ENCODE data around the gene SLC40A1. TPM values are rescaled to one million over a fixed set of nuclear protein-coding genes. Genes with fewer than 3 reads are reported as not detected.

The SLC40A1 gene
- total and polyA plus RNA-seq, 2 donors (not counting 3 experiments of a cell fraction or from before 2014, with no cell fraction given): 8.5 to 15.1 TPM

GRCh38 chr2:189533288-189534035 lies 47.1 kb downstream of the SLC40A1 start:
- CTCF ChIA-PET: no interaction called here

More at GRCh38 chr2:189533288-189534035, 47.1 kb downstream of the SLC40A1 start:
- Histone ChIP-seq H4K20me1 (replicated peaks; ENCODE audit: control insufficient read depth, extremely low read depth, insufficient read depth, low read length) (no peaks in the 10 kb centered on the region), H3K9me1 (replicated peaks; ENCODE audit: control insufficient read depth, extremely low read depth, insufficient read depth, low read length) (no peaks in the 10 kb centered on the region), H3K4me2 (ENCODE audit: insufficient read depth, low read length) (no peak overlapping the region), H3K9me3 (replicated peaks; ENCODE audit: control insufficient read depth, insufficient read depth, low read length) (no peaks in the 10 kb centered on the region), H3K27me3 (ENCODE audit: control insufficient read depth in 2 of 2, insufficient read depth in 2 of 2, low read length in 2 of 2) (no peaks in the 10 kb centered on the region), H3K4me1 (ENCODE audit: control insufficient read depth, extremely low read depth, insufficient read depth, low read length) (no peaks in the 10 kb centered on the region), H3K79me2 (ENCODE audit: control insufficient read depth, insufficient read depth, low read length) (no peaks in the 10 kb centered on the region), H3K4me3 (replicated peaks in 1 of 3; ENCODE audit: insufficient read depth in 1 of 3, low read depth in 1 of 3, low read length in 3 of 3) (no peak overlapping the region), H3K27ac (ENCODE audit: insufficient read depth, low read depth, low read length) (no peak overlapping the region), H3K9ac (replicated peaks; ENCODE audit: extremely low read depth, insufficient read depth, low read length) (no peak overlapping the region), H2AFZ (ENCODE audit: low read depth, low read length) (no peak overlapping the region), H3K36me3 (ENCODE audit: control insufficient read depth in 2 of 2, extremely low read depth in 1 of 2, insufficient read depth in 2 of 2, low read length in 2 of 2) (no peaks in the 10 kb centered on the region)
- DNase-seq (ENCODE audit: low read depth, low spot score) (no peak), FAIRE-seq (no peak)
- intact Hi-C loops (cut with micrococcal nuclease): no loop called here
- BruUV-seq (replicated peaks): no TSS peak
- TF ChIP-seq FOS (IDR thresholded peaks at IDR 0.05; ENCODE audit: borderline replicate concordance, insufficient read depth, low read length): no peak
- TF ChIP-seq GATA2 (IDR thresholded peaks at IDR 0.05; ENCODE audit: insufficient read depth, insufficient read length, low read depth, low read length): no peak
- TF ChIP-seq MYC (IDR thresholded peaks at IDR 0.05; ENCODE audit: low read depth, low read length): no peak
- no peak for TF ChIP-seq CTCF (IDR thresholded peaks at IDR 0.05; ENCODE audit: extremely low read depth in 1 of 2, insufficient read depth in 1 of 2, low read depth in 1 of 2, low read length in 2 of 2)
- TF ChIP-seq, protein P1, sequence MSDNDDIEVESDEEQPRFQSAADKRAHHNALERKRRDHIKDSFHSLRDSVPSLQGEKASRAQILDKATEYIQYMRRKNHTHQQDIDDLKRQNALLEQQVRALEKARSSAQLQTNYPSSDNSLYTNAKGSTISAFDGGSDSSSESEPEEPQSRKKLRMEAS (IDR thresholded peaks at IDR 0.05; ENCODE audit: insufficient read depth, insufficient read length): no peak
- POLR2A ChIA-PET: no interaction called here
- dilution Hi-C loops (cut with MboI; ENCODE audit: extremely low pct_ligation_motif_present, low sequenced_read_pairs): no loop called here
